Gastrocnemius medialis (tissue), 4 donors: ENCODE data around the gene B4GALT1. TPM values are rescaled to one million over a fixed set of nuclear protein-coding genes. Genes with fewer than 3 reads are reported as not detected.

Experiments
- ATAC-seq, 2 donors: fragments of 150-250 bp; one replicate each; pipeline ENCODE4 v1.9.1; 2016
- DNase-seq, 2 donors: peaks; one replicate each; pipeline ENCODE4 v3.0.0-alpha.2; 2019
- H3K27ac ChIP-seq, 4 donors: fragments of 200-600 bp; sonication (generic); 1 replicate in 1 of 4; 2 replicates in 3 of 4; pipeline ENCODE4 v1.5.1; 2016 to 2018; ENCODE audit warnings: mild to moderate bottlenecking in 2 of 4, moderate library complexity in 1 of 4
- H3K27me3 ChIP-seq, 3 donors: fragments of 200-600 bp; sonication (generic) in 2 of 3; 1 replicate in 1 of 3; 2 replicates in 2 of 3; pipeline versions ENCODE4 v1.5.1 to v1.6.0; 2016 to 2019; ENCODE audit warnings: mild to moderate bottlenecking in 1 of 3, moderate library complexity in 1 of 3
- H3K36me3 ChIP-seq, 2 donors: fragments of 200-600 bp; sonication (generic) in 1 of 2; one replicate each; pipeline ENCODE4 v1.5.1; 2017 to 2018
- H3K4me1 ChIP-seq, 2 donors: fragments of 200-600 bp; sonication (generic) in 1 of 2; one replicate each; pipeline ENCODE4 v1.5.1; 2016 to 2017; ENCODE audit warnings: mild to moderate bottlenecking in 2 of 2
- H3K4me3 ChIP-seq, 4 donors: fragments of 200-600 bp; sonication (generic) in 3 of 4; 1 replicate in 1 of 4; 2 replicates in 3 of 4; pipeline ENCODE4 v1.5.1; 2016 to 2019; ENCODE audit warnings: mild to moderate bottlenecking in 2 of 4
- H3K9me3 ChIP-seq, 3 donors: fragments of 200-600 bp; sonication (generic) in 2 of 3; 1 replicate in 1 of 3; 2 replicates in 2 of 3; pipeline ENCODE4 v1.5.1; 2016 to 2019
- POLR2A ChIP-seq, 2 donors: fragments of 450-650 bp; IDR thresholded peaks; one replicate each; pipeline ENCODE4 v1.6.1; 2017; ENCODE audit warnings: antibody characterized with exemption in 2 of 2, mild to moderate bottlenecking in 2 of 2, moderate library complexity in 2 of 2
- in situ Hi-C, 4 donors: fragments of 200-750 bp; cut with MboI; loops; one replicate each; pipeline versions ENCODE4 v1.15.0 to v1.8.0; 2017; ENCODE audit warnings: low sequenced_read_pairs in 4 of 4
- intact Hi-C: fragments of 100-400 bp; cut with DNase I; formaldehyde crosslinking; loops from one replicate; pipeline ENCODE4 v1.15.1; 2023; ENCODE audit warnings: low total_unique reads
- total RNA-seq, 4 donors: library from RNA; depleted of rRNA; stranded (reverse); fragments of >200 nt; gene quantifications; one replicate each; pipeline versions ENCODE4 v1.1.0 to v1.2.3, GENCODE V29; 2016
- TF ChIP-seq, protein P1 (sequence below), 5 experiments: fragments of 450-650 bp in 3 of 5; fragments of 200-600 bp in 2 of 5; sonication (generic) in 2 of 5; IDR thresholded peaks in 4 of 5; conservative IDR thresholded peaks in 1 of 5; 1 replicate in 4 of 5; 2 replicates in 1 of 5; pipeline ENCODE4 v1.5.1; 2016 to 2019; ENCODE audit warnings: antibody characterized with exemption in 5 of 5, mild to moderate bottlenecking in 3 of 5, moderate library complexity in 3 of 5

Gene B4GALT1
- total RNA-seq, 4 donors from 2014 or later = 24.2 to 56.2 (median 42.7) TPM

DNA sequence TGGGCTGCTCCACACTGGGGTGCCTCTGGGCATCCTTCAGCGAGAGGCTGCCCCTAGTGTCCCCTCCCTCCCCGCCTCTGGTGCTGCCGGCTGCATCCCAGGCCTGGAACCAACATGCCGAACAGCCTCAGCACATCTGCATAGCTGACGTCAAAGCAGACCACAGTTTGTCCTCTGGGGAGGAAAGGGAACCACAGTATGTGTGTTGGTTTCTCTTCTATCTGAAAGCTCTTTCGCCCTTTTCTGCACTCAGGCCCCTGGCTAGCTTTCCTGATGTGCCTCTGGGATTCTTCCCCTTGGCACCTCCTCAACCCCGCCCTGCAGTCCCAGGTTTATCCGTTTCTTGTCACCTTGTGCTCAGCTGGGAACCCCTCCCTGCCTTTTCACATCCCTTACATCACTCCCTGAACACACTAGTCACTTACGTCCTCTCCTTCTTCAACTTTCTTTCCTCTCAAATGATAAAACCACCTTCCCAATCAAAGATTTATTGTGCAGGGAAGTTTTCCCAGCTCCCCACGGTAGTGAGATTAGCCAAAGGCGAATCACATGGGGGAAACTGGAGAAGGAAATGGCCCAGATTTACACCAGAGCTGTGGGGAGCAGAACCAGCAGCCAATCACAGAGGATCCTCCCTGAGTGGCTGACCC lies 35.5 kb upstream of the B4GALT1 start:
- peak; percentile 41 to 46 for DNase-seq
- no peak for TF ChIP-seq POLR2A (IDR thresholded peaks at IDR 0.05)
- TF ChIP-seq, protein P1, sequence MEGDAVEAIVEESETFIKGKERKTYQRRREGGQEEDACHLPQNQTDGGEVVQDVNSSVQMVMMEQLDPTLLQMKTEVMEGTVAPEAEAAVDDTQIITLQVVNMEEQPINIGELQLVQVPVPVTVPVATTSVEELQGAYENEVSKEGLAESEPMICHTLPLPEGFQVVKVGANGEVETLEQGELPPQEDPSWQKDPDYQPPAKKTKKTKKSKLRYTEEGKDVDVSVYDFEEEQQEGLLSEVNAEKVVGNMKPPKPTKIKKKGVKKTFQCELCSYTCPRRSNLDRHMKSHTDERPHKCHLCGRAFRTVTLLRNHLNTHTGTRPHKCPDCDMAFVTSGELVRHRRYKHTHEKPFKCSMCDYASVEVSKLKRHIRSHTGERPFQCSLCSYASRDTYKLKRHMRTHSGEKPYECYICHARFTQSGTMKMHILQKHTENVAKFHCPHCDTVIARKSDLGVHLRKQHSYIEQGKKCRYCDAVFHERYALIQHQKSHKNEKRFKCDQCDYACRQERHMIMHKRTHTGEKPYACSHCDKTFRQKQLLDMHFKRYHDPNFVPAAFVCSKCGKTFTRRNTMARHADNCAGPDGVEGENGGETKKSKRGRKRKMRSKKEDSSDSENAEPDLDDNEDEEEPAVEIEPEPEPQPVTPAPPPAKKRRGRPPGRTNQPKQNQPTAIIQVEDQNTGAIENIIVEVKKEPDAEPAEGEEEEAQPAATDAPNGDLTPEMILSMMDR (IDR thresholded peaks at IDR 0.05 in 4 of 5, conservative IDR thresholded peaks at IDR 0.05 in 1 of 5) = no peak
- no peaks in the 10 kb centered on the region for H3K36me3 ChIP-seq
- peak; percentile 32 to 41 for ATAC-seq
- H3K27ac ChIP-seq = peak overlapping the region in 3 of 4 donors; percentile 2 to 62 (median 35)
- in situ Hi-C loops (no loop called here), intact Hi-C loops (no loop called here)
- H3K4me1 ChIP-seq = peaks cover 12 to 13% of the 10 kb centered on the region in 2 donors
- H3K4me3 ChIP-seq = no peak overlapping the region
- no peaks in the 10 kb centered on the region for H3K9me3 ChIP-seq
- H3K27me3 ChIP-seq = no peaks in the 10 kb centered on the region

DNA sequence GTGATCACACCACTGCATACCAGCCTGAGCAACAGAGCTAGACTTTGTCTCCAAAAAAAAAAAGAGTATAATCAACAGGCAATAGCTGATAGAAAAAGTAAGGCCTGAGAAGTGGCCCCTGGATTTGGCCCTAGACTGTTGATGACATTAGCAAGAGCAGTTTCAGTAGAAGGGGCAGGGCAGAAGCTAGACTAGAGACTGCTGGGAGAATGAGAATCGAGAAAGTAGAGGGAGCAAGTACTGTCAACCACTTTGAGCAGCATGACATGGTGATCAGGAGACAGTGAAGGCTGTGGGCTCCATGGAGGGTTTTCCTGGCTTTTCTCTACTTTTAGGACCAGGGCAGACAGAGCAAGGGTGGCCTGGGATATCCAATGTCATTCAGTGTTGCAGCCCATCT lies 34.9 kb upstream of the B4GALT1 start:
- in situ Hi-C loops (no loop called here), intact Hi-C loops (no loop called here)
- ATAC-seq (no peak), DNase-seq (no peak)
- no peak overlapping the region for H3K4me3 ChIP-seq
- no peaks in the 10 kb centered on the region for H3K9me3 ChIP-seq
- TF ChIP-seq POLR2A (IDR thresholded peaks at IDR 0.05) = no peak
- TF ChIP-seq, protein P1 (IDR thresholded peaks at IDR 0.05 in 4 of 5, conservative IDR thresholded peaks at IDR 0.05 in 1 of 5) = no peak
- H3K36me3 ChIP-seq = no peaks in the 10 kb centered on the region
- H3K4me1 ChIP-seq = peaks cover 18 to 20% of the 10 kb centered on the region in 2 donors
- H3K27ac ChIP-seq = peak overlapping the region in 2 of 4 donors; percentile 2 to 35
- H3K27me3 ChIP-seq = no peaks in the 10 kb centered on the region

DNA sequence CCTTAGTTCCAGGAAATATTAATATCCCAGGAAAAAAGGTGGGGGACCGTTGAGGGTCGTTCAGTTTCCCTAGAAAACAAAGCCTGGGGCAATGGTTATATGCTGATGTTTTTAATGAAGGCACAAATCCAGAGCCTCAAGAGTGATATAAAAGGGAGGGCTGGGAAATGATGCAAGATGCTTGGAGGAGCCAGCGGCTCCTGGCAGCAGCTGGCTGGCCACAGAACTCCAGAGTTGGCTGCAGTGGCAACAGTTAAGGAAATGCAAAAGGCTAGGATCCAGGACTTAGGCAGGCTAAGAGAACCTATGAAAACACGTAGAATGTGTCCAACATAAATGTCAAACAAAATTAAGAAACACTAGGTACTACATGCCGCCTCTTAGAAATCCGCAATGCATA lies 31.0 kb upstream of the B4GALT1 start:
- TF ChIP-seq POLR2A (IDR thresholded peaks at IDR 0.05) = no peak
- TF ChIP-seq, protein P1 (IDR thresholded peaks at IDR 0.05 in 4 of 5, conservative IDR thresholded peaks at IDR 0.05 in 1 of 5) = peak in 1 of 5 experiments; percentile 2
- Histone ChIP-seq H3K4me1 (peaks cover 19 to 22% of the 10 kb centered on the region in 2 donors), H3K36me3 (no peaks in the 10 kb centered on the region), H3K27me3 (no peaks in the 10 kb centered on the region), H3K9me3 (no peaks in the 10 kb centered on the region), H3K27ac (peak overlapping the region; percentile 43 to 56 (median 48)), H3K4me3 (peak overlapping the region in 1 of 4 donors; percentile 8)
- intact Hi-C loops (no loop called here), in situ Hi-C loops (no loop called here)
- DNase-seq = peak; percentile 47 to 73
- peak; percentile 94 for ATAC-seq

DNA sequence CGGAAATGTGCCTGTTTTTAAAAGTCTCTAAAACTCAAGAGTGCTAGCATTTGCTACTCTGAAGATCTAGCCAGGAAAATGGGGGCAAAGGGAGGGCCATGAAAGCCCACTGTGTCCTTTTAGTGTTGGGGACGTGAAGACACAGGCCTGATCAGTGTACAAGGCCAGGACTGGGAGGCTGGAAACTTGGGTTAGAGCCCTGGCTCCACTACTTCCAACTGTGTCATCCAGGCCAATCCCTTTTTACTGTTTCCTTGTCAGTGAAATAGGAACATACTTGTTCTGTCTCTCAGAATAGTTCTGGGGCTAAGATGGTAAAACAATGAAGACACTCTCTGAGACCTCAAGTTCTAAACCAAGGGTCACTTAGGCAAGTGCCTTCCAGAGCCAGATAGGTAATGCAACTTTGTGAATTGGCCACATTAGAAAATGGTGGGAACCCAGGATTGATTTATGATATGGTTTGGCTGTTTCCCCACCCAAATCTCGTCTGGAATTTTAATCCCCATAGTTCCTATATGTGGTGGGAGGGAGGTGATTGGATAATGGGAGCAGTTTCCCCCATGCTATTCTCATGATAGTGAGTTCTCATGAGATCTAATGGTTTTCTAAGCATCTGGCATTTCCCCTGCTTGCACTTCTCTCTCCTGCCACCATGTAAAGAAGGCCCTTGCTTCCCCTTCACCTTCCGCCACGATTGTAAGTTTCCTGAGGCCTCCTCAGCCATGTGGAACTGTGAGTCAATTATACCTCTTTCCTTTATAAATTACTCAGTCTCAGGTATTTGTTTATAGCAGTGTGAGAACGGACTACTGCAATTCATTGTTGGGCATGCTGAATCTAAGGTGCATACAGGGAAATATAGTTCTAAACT lies 30.4 kb upstream of the B4GALT1 start:
- ATAC-seq = peak; percentile 61 to 70
- intact Hi-C loops = no loop called here
- H3K9me3 ChIP-seq = no peaks in the 10 kb centered on the region

More for the DNA sequence above, 30.4 kb upstream of the B4GALT1 start:
- peak in 1 of 2 donors; percentile 28 for DNase-seq
- in situ Hi-C loops = no loop called here
- TF ChIP-seq POLR2A (IDR thresholded peaks at IDR 0.05) = no peak
- TF ChIP-seq, protein P1 (IDR thresholded peaks at IDR 0.05 in 4 of 5, conservative IDR thresholded peaks at IDR 0.05 in 1 of 5) = peak in 3 of 5 experiments; percentile 10 to 40 (median 27)
- H3K4me3 ChIP-seq = no peak overlapping the region
- no peaks in the 10 kb centered on the region for H3K36me3 ChIP-seq
- peak overlapping the region; percentile 43 to 56 (median 48) for H3K27ac ChIP-seq
- no peaks in the 10 kb centered on the region for H3K27me3 ChIP-seq
- peaks cover 19 to 22% of the 10 kb centered on the region in 2 donors for H3K4me1 ChIP-seq
